HG02981 (cell line): ENCODE data around the gene RNASEL.
A peak's percentile ranks its signal among the peaks of the same experiment; 100 is the strongest.

Source experiments
- ATAC-seq: cut with Tn5 transposase; IDR thresholded peaks from one replicate; pipeline ENCODE4 v1.9.1; 2021; ENCODE audit warnings: mild to moderate bottlenecking, moderate library complexity; ENCODE audit not compliant: unreplicated experiment

Gene RNASEL

GRCh38 chr1:182621906-182622305, 32.9 kb upstream of the RNASEL start:
- ATAC-seq, result no peak

DNA sequence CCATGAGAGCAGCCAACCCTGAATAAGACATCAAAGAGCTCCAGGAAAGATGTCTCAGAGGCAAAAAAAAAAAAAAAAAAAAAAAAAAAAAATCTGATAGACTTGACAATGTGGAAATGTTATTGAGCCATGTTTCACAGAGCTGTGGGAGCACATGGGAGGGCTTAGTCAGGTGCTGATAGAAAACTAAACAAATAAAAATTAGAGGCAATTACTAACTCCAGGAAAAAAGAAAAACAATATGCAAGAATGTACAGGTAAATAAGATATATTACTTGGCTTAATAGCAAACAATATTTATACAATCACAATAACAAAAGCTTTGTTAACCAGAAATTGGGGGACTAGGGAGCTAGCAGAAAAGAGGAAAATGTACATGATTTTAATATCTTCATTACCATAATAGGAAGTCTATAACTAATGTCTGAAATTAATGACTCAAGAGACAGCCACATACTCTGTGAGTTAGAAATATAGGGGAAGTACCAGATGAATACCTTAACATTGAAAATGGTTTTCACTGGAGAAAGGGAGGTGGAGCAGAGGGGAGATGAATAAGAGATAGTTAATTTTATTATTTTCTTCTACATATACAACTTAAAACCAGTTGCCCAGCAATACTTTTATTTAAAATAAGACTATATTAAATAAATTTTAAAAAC, 32.0 kb upstream of the RNASEL start:
- ATAC-seq, result no peak

GRCh38 chr1:182617734-182618351, 28.8 kb upstream of the RNASEL start:
- no peak for ATAC-seq

- no peak for ATAC-seq
These were observed 28.0 kb upstream of the RNASEL start for GRCh38 chr1:182617014-182617429.

DNA sequence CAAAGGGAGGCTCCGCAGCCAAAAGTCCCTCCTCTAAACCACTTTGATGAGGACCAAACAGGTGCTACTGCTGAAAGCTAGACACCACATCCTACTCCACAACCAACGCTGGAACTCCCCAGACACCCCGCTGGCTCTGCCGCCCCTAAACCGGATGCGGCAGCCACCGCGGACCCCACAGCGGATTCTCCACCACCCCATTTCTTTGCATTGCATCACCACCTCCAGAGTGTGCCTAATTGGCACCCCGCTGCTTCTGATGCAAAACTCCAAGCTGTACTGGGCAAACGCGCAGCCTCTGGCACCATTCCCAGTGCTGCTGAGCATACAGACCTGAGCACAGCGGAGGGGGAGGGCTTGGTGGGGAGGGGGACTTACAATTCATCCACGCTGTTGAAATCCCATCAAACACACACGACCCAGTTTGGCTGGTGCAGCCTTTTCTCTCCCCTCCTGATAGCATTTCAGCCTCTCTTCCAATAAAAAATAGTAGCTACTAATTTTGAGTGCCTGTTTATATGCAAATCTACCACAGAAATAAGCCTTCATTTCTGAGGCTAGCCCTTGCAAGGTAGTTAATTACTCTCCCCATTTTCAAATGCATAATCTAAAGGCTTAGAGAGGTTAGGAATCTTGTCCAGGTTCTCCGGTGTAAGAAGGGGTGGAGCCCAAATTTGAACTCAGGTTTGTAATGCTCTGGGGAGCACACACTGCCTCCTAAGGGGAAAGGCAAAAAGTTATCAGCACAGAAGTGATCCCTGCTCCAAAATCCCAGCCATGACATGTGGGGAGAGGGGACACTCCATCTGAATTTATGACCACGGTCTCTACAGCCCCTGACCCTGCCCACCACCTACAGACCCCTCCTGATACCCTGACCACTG, 27.3 kb upstream of the RNASEL start:
- peak; percentile 71 for ATAC-seq

DNA sequence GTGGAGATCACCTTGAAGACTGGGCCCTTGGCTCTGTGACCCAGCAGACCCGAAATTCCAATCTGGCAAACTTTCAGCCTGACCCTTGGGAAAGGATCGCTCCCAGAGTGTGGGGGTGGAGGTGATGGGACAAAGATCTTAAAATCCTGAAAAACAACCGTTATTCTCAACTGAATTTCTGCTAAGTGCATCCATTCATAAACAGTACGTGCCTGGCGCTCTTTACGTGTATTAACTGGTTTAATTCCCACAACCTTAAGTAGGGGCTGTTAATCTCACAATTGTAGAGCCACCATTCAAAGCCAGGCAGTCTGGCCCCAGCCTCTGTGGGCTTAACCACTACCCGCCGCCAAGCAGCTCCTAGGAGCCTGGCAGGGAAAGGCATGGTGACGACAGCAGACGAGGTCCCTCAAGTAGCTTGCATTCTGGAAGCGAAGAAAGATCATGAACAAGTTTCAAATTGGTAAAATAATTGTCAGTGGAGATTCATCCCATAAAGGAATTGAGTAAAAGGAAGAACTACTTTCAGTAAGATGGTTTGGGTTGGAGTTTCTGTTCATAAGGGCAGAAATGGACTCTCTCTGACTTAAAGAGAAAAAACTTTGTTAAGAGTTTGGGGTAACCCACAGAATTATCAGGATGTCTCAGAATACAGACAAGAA, 26.5 kb upstream of the RNASEL start:
- peak; percentile 16 for ATAC-seq

DNA sequence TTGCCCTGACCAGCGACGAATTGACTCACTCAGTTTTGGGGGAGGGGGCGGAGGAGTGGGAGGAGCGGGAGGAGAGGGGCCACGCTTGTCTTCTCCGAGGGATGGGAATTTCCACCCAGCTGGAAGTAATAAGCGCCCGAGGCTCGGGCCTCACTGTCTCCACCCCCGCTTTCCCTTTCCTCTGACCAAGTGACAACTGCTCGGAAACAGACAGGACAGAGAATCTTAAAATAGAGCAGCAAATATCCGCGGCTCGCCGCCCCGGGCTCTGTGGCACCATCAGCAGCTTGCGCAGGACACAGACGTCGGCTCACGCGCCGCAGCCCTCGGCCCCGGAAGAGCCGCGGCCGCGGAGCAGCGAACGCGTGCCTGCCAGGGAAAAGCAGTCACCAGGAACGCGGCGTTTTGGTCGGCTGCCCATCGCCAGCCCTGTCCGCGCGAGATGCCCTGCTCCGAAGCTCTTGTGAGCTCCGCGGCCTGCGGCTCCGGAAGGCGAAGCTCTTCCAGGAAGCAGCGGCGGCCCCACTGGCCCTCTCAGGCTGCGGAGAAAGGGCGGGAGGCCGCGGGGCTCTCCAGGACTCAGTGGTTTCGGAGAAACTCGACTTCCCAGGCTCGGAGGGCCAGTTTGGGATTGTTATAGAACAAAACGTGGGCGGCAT, 25.9 kb upstream of the RNASEL start:
- peak; percentile 40 for ATAC-seq

DNA sequence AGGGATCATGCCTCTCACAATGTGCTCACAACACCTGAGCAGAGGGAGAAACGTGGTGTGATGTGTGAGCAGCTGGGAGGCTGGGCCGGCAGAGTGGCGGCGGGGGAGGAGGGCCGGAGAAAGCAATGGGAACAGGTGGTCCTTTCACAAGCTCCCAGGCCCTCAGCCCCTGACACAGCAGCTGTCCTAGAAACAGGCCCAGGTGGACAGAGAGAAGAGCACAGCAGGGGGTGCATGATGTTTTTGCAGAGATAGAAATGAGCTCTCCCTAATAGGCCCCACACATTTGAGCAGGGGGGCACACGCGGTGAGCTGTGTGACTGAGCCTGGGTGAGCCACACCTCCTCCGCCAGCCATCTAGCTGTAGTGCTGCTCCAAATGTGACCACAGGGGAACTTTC, 22.7 kb upstream of the RNASEL start:
- no peak for ATAC-seq

GRCh38 chr1:182611326-182611725, 22.3 kb upstream of the RNASEL start:
- ATAC-seq, result no peak

DNA sequence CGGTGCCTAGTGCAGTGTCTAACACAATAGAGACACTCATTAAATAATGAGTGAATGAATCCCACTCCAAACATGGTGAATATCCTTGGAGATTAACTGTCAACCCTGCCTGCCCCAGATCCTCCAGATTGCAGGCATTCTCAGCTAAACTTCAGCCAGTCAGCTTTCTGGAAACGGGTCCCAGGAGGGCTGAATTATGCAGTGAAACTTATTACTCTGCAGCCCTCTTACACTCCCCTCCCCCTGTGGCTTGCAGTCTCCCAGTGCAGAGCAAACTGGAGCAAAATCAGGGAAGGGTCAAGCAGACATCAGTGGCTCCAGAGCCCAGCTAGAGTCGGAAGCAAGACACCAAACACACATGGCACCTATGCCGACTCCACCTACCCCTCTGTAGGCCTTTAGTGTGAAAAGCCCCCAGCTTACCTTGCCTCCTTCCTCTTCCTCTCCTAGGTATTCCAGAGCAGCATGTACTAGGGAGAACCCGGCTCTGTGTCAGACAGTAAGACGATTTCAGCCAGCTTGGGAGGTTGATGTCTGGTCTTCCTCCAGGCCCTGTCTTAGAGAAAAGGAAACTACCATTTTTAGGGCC, 21.6 kb upstream of the RNASEL start:
- ATAC-seq, result no peak

- ATAC-seq, result no peak
These were observed 20.0 kb upstream of the RNASEL start for GRCh38 chr1:182608845-182609610.

DNA sequence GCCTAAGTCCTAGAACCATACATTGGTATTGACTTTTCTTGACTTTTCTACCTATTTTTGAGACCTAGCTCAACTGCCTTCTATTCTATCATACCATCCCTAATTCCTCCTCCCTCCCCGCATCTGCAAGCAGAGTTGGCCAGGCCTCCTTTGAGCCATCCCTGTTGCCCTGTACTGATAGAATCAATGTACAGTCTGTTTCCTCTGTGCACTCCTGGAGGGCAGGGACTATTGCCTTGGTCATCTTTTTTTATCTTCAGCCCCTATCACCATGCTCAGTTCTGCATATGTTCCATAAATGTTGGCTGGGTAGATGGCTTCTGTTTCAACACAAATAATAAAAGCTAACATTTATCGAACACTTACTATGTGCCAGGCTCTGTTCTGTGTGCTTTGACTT, 19.2 kb upstream of the RNASEL start:
- no peak for ATAC-seq

GRCh38 chr1:182607566-182607965, 18.5 kb upstream of the RNASEL start:
- no peak for ATAC-seq

- peak; percentile 85 for ATAC-seq
These were observed 15.4 kb upstream of the RNASEL start, which contains the start of gene RGS16 for GRCh38 chr1:182604175-182605164. TSS of gene RGS16 (minus strand) at chr1:182604389. CDS start at chr1:182604259, 130 bp downstream.

DNA sequence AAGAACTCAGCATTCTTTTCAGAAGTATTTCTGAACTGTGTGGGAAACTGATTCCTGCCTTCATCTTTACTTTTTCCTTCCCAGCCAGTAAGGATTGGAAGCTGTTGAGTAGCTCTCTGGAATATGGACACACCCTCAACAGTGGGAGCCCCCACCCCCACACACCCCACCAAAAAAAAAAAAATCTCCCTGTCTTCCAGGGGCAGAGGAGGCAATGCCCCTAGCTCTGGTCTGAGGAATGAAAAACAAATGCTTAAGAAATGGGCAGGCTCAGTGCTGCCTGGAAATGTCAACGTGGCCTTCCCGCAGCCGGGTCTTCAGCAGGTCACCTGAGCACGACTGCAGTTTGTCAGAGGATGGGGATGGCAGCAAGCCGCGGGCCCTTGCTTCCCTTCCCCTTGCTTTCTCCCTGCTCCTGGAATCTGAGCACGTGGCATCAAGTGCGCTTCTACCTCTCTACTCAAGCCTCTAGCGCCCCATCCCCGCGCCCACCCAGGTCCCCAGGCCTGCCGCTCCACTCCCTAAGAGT, 14.7 kb upstream of the RNASEL start:
- ATAC-seq, result no peak

- no peak for ATAC-seq
These were observed 14.0 kb upstream of the RNASEL start for GRCh38 chr1:182602935-182603645.

- no peak for ATAC-seq
These were observed 12.9 kb upstream of the RNASEL start for GRCh38 chr1:182601913-182602312.

DNA sequence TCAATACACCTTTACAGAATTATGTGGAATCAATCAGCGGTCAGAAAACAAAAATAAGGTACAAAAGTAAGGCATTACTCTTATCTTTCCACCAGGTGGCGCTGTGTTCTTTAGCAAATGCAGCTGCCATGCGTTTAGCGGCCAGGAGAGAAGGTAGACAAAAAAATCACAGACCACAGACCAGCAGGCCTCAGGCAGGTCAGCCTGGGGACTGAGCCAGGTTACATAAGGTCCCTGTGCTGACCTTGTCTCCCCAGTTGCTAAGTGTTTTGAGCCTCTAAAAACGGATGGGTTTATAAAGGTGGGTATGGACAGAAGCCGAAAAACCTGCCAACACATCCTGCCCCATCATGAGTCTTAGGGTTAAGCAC, 12.3 kb upstream of the RNASEL start:
- peak; percentile 27 for ATAC-seq
